ENCODE measurements around the gene MKLN1.

Gene MKLN1

DNA sequence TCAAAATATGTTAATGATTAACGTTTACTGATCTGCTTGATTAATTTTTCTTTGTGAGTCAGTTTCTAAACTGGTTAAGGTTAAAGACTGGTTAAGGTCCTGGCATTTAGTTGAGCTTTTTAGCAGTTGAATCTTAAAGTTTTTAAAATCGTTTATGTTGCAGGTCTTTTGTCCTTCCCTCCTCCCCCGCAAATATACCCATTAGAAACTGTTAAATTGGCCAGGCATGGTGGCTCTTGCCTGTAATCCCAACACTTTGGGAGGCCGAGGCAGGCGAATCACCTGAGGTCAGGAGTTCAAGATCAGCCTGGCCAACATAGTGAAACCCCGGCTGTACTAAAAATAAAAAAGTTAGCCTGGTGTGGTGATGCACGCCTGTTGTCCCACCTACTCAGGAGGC, 127.9 kb downstream of the MKLN1 start:
- Histone ChIP-seq H3K36me3 (ENCODE audit: insufficient read depth, low read length) (peaks cover 40% of the 10 kb centered on the region), H3K4me3 (ENCODE audit: low read depth, low read length, poor library complexity, severe bottlenecking) (no peak overlapping the region), H2AFZ (ENCODE audit: low read length) (no peak overlapping the region), H3K9me2 (ENCODE audit: low read depth, low read length) (no peaks in the 10 kb centered on the region), H3K79me2 (ENCODE audit: insufficient read depth, low read length) (no peaks in the 10 kb centered on the region), H3K4me1 (ENCODE audit: insufficient read depth, low read length, severe bottlenecking) (peaks cover 6% of the 10 kb centered on the region), H3K27ac (ENCODE audit: low read depth, low read length, poor library complexity, severe bottlenecking) (no peak overlapping the region), H3F3A (ENCODE audit: insufficient read depth, low read length) (no peaks in the 10 kb centered on the region), H3K9me3 (ENCODE audit: low read length) (no peaks in the 10 kb centered on the region), H3K27me3 (ENCODE audit: insufficient read depth, low read length) (no peaks in the 10 kb centered on the region), H4K20me1 (ENCODE audit: insufficient read depth, low read length) (no peaks in the 10 kb centered on the region), H3K9ac (ENCODE audit: low read length) (no peak overlapping the region), H3K4me2 (ENCODE audit: low read length) (no peak overlapping the region)
- TF ChIP-seq, protein P1, sequence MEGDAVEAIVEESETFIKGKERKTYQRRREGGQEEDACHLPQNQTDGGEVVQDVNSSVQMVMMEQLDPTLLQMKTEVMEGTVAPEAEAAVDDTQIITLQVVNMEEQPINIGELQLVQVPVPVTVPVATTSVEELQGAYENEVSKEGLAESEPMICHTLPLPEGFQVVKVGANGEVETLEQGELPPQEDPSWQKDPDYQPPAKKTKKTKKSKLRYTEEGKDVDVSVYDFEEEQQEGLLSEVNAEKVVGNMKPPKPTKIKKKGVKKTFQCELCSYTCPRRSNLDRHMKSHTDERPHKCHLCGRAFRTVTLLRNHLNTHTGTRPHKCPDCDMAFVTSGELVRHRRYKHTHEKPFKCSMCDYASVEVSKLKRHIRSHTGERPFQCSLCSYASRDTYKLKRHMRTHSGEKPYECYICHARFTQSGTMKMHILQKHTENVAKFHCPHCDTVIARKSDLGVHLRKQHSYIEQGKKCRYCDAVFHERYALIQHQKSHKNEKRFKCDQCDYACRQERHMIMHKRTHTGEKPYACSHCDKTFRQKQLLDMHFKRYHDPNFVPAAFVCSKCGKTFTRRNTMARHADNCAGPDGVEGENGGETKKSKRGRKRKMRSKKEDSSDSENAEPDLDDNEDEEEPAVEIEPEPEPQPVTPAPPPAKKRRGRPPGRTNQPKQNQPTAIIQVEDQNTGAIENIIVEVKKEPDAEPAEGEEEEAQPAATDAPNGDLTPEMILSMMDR (IDR thresholded peaks at IDR 0.05; ENCODE audit: low read length), result no peak
- no peak for TF ChIP-seq EZH2 (IDR thresholded peaks at IDR 0.05; ENCODE audit: borderline replicate concordance, low read length)

DNA sequence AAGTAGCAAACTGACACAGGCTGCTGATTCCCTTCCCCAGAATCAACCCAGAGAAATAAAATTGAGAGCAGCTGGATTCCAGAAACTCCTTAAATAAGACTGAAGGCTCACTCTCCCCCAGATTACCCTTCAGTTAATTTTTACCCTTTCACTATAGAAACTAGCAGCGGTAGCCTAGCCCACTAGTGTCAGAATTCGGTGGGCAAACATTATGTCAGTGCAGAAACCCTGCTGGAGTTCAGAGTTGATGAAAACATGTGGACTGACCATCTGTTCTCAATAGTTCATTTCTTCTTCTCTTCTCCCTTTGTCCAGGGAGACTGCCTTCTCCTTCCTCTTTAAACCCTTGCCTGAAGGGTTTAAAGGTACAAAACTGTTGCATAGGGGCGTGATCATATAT, 128.7 kb downstream of the MKLN1 start:
- Histone ChIP-seq H3K27me3 (ENCODE audit: insufficient read depth, low read length) (no peaks in the 10 kb centered on the region), H3K36me3 (ENCODE audit: insufficient read depth, low read length) (peaks cover 41% of the 10 kb centered on the region), H3K9ac (ENCODE audit: low read length) (no peak overlapping the region), H3K27ac (ENCODE audit: low read depth, low read length, poor library complexity, severe bottlenecking) (no peak overlapping the region), H3K9me2 (ENCODE audit: low read depth, low read length) (no peaks in the 10 kb centered on the region), H3K79me2 (ENCODE audit: insufficient read depth, low read length) (no peaks in the 10 kb centered on the region), H2AFZ (ENCODE audit: low read length) (no peak overlapping the region), H3K4me3 (ENCODE audit: low read depth, low read length, poor library complexity, severe bottlenecking) (no peak overlapping the region), H3F3A (ENCODE audit: insufficient read depth, low read length) (no peaks in the 10 kb centered on the region), H3K4me2 (ENCODE audit: low read length) (no peak overlapping the region), H3K9me3 (ENCODE audit: low read length) (no peaks in the 10 kb centered on the region), H4K20me1 (ENCODE audit: insufficient read depth, low read length) (no peaks in the 10 kb centered on the region), H3K4me1 (ENCODE audit: insufficient read depth, low read length, severe bottlenecking) (peaks cover 6% of the 10 kb centered on the region)
- TF ChIP-seq, protein P1 (IDR thresholded peaks at IDR 0.05; ENCODE audit: low read length), result no peak
- TF ChIP-seq EZH2 (IDR thresholded peaks at IDR 0.05; ENCODE audit: borderline replicate concordance, low read length), result no peak

DNA sequence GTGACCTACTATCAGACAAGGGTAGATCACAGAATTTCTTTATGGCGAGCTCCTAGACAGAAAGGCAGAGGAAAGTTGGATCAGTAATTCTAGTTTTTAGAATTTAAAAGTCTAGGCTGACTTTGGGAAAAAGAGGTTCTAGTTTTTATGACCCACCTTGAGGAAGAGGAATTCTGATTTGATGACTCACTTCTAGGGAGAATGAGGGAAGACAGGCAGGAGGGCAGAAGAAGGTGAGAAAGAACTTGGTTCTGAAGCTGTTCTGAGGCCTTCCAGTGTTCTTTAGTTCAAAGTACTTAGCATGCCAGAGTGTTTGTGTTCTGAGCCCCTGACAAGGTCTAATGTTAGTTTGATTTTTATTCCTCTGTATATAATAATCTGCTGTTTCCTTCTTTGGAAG, 131.6 kb downstream of the MKLN1 start:
- Histone ChIP-seq H2AFZ (ENCODE audit: low read length) (no peak overlapping the region), H3K4me2 (ENCODE audit: low read length) (no peak overlapping the region), H3K79me2 (ENCODE audit: insufficient read depth, low read length) (no peaks in the 10 kb centered on the region), H3K27ac (ENCODE audit: low read depth, low read length, poor library complexity, severe bottlenecking) (no peak overlapping the region), H3K9me2 (ENCODE audit: low read depth, low read length) (no peaks in the 10 kb centered on the region), H3K9ac (ENCODE audit: low read length) (no peak overlapping the region), H3K27me3 (ENCODE audit: insufficient read depth, low read length) (no peaks in the 10 kb centered on the region), H4K20me1 (ENCODE audit: insufficient read depth, low read length) (no peaks in the 10 kb centered on the region), H3K4me3 (ENCODE audit: low read depth, low read length, poor library complexity, severe bottlenecking) (no peak overlapping the region), H3K4me1 (ENCODE audit: insufficient read depth, low read length, severe bottlenecking) (peaks cover 6% of the 10 kb centered on the region), H3F3A (ENCODE audit: insufficient read depth, low read length) (no peaks in the 10 kb centered on the region), H3K9me3 (ENCODE audit: low read length) (no peaks in the 10 kb centered on the region), H3K36me3 (ENCODE audit: insufficient read depth, low read length) (peaks cover 55% of the 10 kb centered on the region)
- TF ChIP-seq EZH2 (IDR thresholded peaks at IDR 0.05; ENCODE audit: borderline replicate concordance, low read length), result no peak
- TF ChIP-seq, protein P1 (IDR thresholded peaks at IDR 0.05; ENCODE audit: low read length), result no peak

Measured in OCI-LY1 (cell line).